ENCODE results near the gene TANGO2.

GRCh38 chr22:20106849-20107237 is 85.9 kb downstream of the TANGO2 start:
- no peak for TF ChIP-seq GABPA (IDR thresholded peaks at IDR 0.05; ENCODE audit: borderline replicate concordance, insufficient read depth, low read length)
- TF ChIP-seq HDAC2 (IDR thresholded peaks at IDR 0.05; ENCODE audit: borderline replicate concordance in 1 of 2, low read depth in 2 of 2, low read length in 2 of 2): no peak
- no peak for TF ChIP-seq CTCF (IDR thresholded peaks at IDR 0.05; ENCODE audit: control extremely low read depth in 1 of 3, insufficient read depth in 1 of 3, low read depth in 1 of 3, low read length in 3 of 3)
- TF ChIP-seq BACH1 (IDR thresholded peaks at IDR 0.05; ENCODE audit: low read length): no peak
- no peak for TF ChIP-seq MAFK (IDR thresholded peaks at IDR 0.05; ENCODE audit: low read depth, low read length)
- no peak for TF ChIP-seq JUND (IDR thresholded peaks at IDR 0.05; ENCODE audit: low read length)

Data from H1 (cell line).